Trophoblast cell (in vitro differentiated cells and primary cell): Measurements from ENCODE around the gene UBAP1L.
"Not testable (repeated sequence)": the region's sequence is repeated elsewhere in the genome, so short reads cannot be mapped to it uniquely, and the experiment has no call there.

Experiments
- DNase-seq, 2 donors: peaks; one replicate each; pipeline ENCODE4 v3.0.0-alpha.2; 2016
- H2AFZ ChIP-seq: 2 replicates; pipeline ENCODE4 v1.6.1; 2013; ENCODE audit warnings: low read length, moderate library complexity, mild to moderate bottlenecking; ENCODE audit not compliant: insufficient read depth, poor library complexity
- H2AK5ac ChIP-seq: 2 replicates; pipeline ENCODE4 v1.6.1; 2013; ENCODE audit warnings: mild to moderate bottlenecking, low read length
- H2BK120ac ChIP-seq: 2 replicates; pipeline ENCODE4 v1.6.1; 2013; ENCODE audit warnings: low read length, mild to moderate bottlenecking, moderate library complexity; ENCODE audit not compliant: insufficient read depth, poor library complexity
- H2BK12ac ChIP-seq: 2 replicates; pipeline ENCODE4 v1.6.1; 2013; ENCODE audit warnings: mild to moderate bottlenecking, low read length, moderate library complexity
- H2BK5ac ChIP-seq: 2 replicates; pipeline ENCODE4 v1.6.1; 2013; ENCODE audit warnings: low read length, low read depth, moderate library complexity, mild to moderate bottlenecking; ENCODE audit not compliant: poor library complexity
- H3K14ac ChIP-seq: 2 replicates; pipeline ENCODE4 v1.6.1; 2013; ENCODE audit warnings: mild to moderate bottlenecking, low read length
- H3K18ac ChIP-seq: 2 replicates; pipeline ENCODE4 v1.6.1; 2013; ENCODE audit warnings: mild to moderate bottlenecking, low read length
- H3K23ac ChIP-seq: 2 replicates; pipeline ENCODE4 v1.6.1; 2013; ENCODE audit warnings: low read length
- H3K27ac ChIP-seq: 2 replicates; pipeline ENCODE4 v1.5.1; 2013; ENCODE audit warnings: low read depth, mild to moderate bottlenecking, inconsistent platforms, low read length, moderate library complexity
- H3K27me3 ChIP-seq: 2 replicates; pipeline ENCODE4 v1.6.1; 2013; ENCODE audit warnings: inconsistent platforms, mild to moderate bottlenecking, low read length, moderate library complexity; ENCODE audit not compliant: insufficient read depth
- H3K36me3 ChIP-seq, 2 experiments: 1 replicate in 1 of 2; 2 replicates in 1 of 2; pipeline ENCODE4 v1.6.1; 2013; ENCODE audit warnings: low read length in 2 of 2, mild to moderate bottlenecking in 2 of 2, moderate library complexity in 1 of 2; ENCODE audit not compliant: insufficient read depth in 2 of 2, control insufficient read depth in 1 of 2
- H3K4ac ChIP-seq: 2 replicates; pipeline ENCODE4 v1.6.1; 2013; ENCODE audit warnings: low read depth, mild to moderate bottlenecking, low read length, moderate library complexity
- H3K4me1 ChIP-seq, 2 experiments: 1 replicate in 1 of 2; 2 replicates in 1 of 2; pipeline ENCODE4 v1.6.1; 2013; ENCODE audit warnings: low read length in 2 of 2, mild to moderate bottlenecking in 2 of 2, moderate library complexity in 1 of 2; ENCODE audit not compliant: insufficient read depth in 2 of 2, control insufficient read depth in 1 of 2
- H3K4me2 ChIP-seq: 2 replicates; pipeline ENCODE4 v1.6.1; 2013; ENCODE audit warnings: inconsistent platforms, mild to moderate bottlenecking, low read length, moderate library complexity
- H3K4me3 ChIP-seq: 2 replicates; pipeline ENCODE4 v1.5.1; 2013; ENCODE audit warnings: mild to moderate bottlenecking, low read depth, low read length, inconsistent platforms
- H3K79me1 ChIP-seq: one replicate; pipeline ENCODE4 v1.6.1; 2013; ENCODE audit warnings: low read length
- H3K79me2 ChIP-seq: 2 replicates; pipeline ENCODE4 v1.6.1; 2013; ENCODE audit warnings: low read length, mild to moderate bottlenecking; ENCODE audit not compliant: control insufficient read depth, insufficient read depth, poor library complexity
- H3K9ac ChIP-seq: 2 replicates; pipeline ENCODE4 v1.6.1; 2013; ENCODE audit warnings: mild to moderate bottlenecking, low read length
- H3K9me3 ChIP-seq: 2 replicates; pipeline ENCODE4 v1.6.1; 2013; ENCODE audit warnings: low read depth, mild to moderate bottlenecking, control low read depth, inconsistent platforms, low read length; ENCODE audit not compliant: insufficient read depth
- H4K12ac ChIP-seq: 2 replicates; pipeline ENCODE4 v1.6.1; 2013; ENCODE audit warnings: low read depth, mild to moderate bottlenecking, low read length, moderate library complexity
- H4K8ac ChIP-seq: 2 replicates; pipeline ENCODE4 v1.6.1; 2013; ENCODE audit warnings: low read depth, mild to moderate bottlenecking, low read length, moderate library complexity
- H4K91ac ChIP-seq: one replicate; pipeline ENCODE4 v1.6.1; 2013; ENCODE audit warnings: low read depth, mild to moderate bottlenecking, low read length, moderate library complexity
- WGBS: extraction: QIAGEN DNeasy Blood & Tissue Kit; methylation state at CpG from one replicate; pipeline ENCODE4 v1.1.7; 2013; ENCODE audit warnings: missing lambda C conversion rate; ENCODE audit not compliant: insufficient read length, insufficient coverage; ENCODE audit errors: extremely low coverage; 5-methylcytosine and 5-hydroxymethylcytosine counted together

UBAP1L gene

DNA sequence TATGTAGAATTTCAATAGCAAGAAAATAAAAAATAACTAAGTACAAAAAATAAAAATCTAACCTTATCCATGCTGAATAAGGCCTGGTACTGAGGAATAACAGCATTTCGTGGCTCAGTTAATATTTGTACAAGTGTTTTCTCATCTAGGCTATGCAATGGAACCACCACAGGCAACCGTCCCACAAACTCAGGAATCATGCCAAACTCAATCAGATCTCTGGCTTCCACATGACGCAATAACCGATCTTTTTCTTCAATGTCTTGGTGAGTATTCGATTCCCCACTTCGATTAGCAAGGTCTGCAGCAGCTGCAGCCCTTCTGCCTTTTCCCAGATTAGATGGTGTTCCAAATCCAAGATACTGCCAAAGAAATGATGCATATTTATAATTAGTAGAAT lies 39.7 kb upstream of the UBAP1L start:
- H4K8ac ChIP-seq: no peak overlapping the region
- H3K9me3 ChIP-seq: no peaks in the 10 kb centered on the region
- no peak overlapping the region for H2BK12ac ChIP-seq
- no peaks in the 10 kb centered on the region for H3K4me1 ChIP-seq
- H3K79me1 ChIP-seq: no peaks in the 10 kb centered on the region
- H2AFZ ChIP-seq: no peak overlapping the region
- no peak overlapping the region for H3K27ac ChIP-seq
- H2BK5ac ChIP-seq: no peak overlapping the region
- no peak overlapping the region for H3K9ac ChIP-seq
- WGBS: no CpG with 5 or more reads among the region's 6 CpGs
- H3K27me3 ChIP-seq: no peaks in the 10 kb centered on the region
- H4K91ac ChIP-seq: no peak overlapping the region
- no peak overlapping the region for H3K14ac ChIP-seq
- H3K18ac ChIP-seq: no peak overlapping the region
- peaks cover 14 to 29% of the 10 kb centered on the region in 2 experiments for H3K36me3 ChIP-seq
- H3K79me2 ChIP-seq: no peaks in the 10 kb centered on the region
- H2BK120ac ChIP-seq: no peak overlapping the region
- no peak overlapping the region for H3K4ac ChIP-seq
- H2AK5ac ChIP-seq: no peak overlapping the region
- H3K4me3 ChIP-seq: no peak overlapping the region
- no peak overlapping the region for H3K23ac ChIP-seq
- no peak overlapping the region for H4K12ac ChIP-seq
- DNase-seq: no peak
- H3K4me2 ChIP-seq: no peak overlapping the region

DNA sequence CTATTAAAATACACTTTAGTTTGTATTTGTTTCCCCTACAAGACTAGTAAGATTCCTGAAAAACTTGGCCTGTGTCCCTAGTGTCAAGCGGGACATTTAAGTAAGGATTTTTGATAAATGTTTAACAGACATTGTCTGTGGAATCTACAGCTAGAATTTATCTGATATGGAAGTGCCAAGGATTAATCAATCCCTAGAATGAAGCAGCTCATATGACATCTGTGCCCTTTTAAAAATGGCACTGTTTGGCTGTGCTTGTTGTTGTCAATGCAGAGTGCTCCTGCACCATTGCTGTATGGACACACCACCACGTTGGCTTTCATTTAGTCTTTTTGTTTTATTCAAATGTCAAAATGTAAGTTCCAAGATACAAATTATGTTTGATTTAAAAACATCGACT lies 32.9 kb upstream of the UBAP1L start:
- no peak overlapping the region for H2BK5ac ChIP-seq
- H2BK12ac ChIP-seq: no peak overlapping the region
- H3K18ac ChIP-seq: no peak overlapping the region
- no peak overlapping the region for H3K14ac ChIP-seq
- no peak overlapping the region for H3K4me2 ChIP-seq
- no peak for DNase-seq
- no peak overlapping the region for H2BK120ac ChIP-seq
- no peak overlapping the region for H2AK5ac ChIP-seq
- H3K4me1 ChIP-seq: no peaks in the 10 kb centered on the region
- H4K91ac ChIP-seq: no peak overlapping the region
- no peaks in the 10 kb centered on the region for H3K79me2 ChIP-seq
- no peaks in the 10 kb centered on the region for H3K27me3 ChIP-seq
- H3K36me3 ChIP-seq: peaks cover 9 to 10% of the 10 kb centered on the region in 2 experiments
- WGBS: no CpG with 5 or more reads among the region's 3 CpGs
- no peaks in the 10 kb centered on the region for H3K79me1 ChIP-seq
- H2AFZ ChIP-seq: no peak overlapping the region
- no peak overlapping the region for H3K9ac ChIP-seq
- H3K9me3 ChIP-seq: no peaks in the 10 kb centered on the region
- H4K8ac ChIP-seq: no peak overlapping the region
- no peak overlapping the region for H4K12ac ChIP-seq
- H3K4me3 ChIP-seq: no peak overlapping the region
- H3K23ac ChIP-seq: no peak overlapping the region
- no peak overlapping the region for H3K4ac ChIP-seq
- no peak overlapping the region for H3K27ac ChIP-seq

DNA sequence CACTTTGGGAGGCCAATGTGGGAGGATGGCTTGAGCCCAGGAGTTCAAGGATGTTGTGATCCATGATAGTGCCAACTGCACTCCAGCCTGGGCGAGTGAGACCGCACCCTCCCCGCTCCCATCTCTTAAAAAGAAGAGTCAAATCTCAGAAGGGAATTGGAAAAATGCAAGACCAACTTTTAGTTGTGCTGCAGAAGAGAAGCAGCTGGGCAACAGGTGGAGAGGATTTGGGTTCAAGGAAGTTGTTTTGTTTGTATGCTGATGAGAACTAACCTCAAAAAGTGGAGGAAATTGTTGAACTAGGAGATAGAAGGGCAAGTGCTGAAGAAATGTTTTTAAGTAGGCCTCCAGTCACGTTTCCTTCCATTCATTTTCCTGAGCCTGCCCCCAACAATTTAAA lies 31.4 kb upstream of the UBAP1L start:
- no CpG with 5 or more reads among the region's 4 CpGs for WGBS
- H3K23ac ChIP-seq: no peak overlapping the region
- H2AFZ ChIP-seq: no peak overlapping the region
- no peak overlapping the region for H3K14ac ChIP-seq
- H4K12ac ChIP-seq: no peak overlapping the region
- H2BK12ac ChIP-seq: no peak overlapping the region
- no peak overlapping the region for H4K91ac ChIP-seq
- H2BK120ac ChIP-seq: no peak overlapping the region
- H3K4me1 ChIP-seq: no peaks in the 10 kb centered on the region
- DNase-seq: no peak
- H3K79me1 ChIP-seq: no peaks in the 10 kb centered on the region
- no peak overlapping the region for H2BK5ac ChIP-seq
- no peak overlapping the region for H3K27ac ChIP-seq
- H3K18ac ChIP-seq: no peak overlapping the region
- H4K8ac ChIP-seq: no peak overlapping the region
- no peak overlapping the region for H3K9ac ChIP-seq
- no peak overlapping the region for H3K4me2 ChIP-seq
- H3K27me3 ChIP-seq: no peaks in the 10 kb centered on the region
- H3K79me2 ChIP-seq: no peaks in the 10 kb centered on the region
- H3K36me3 ChIP-seq: peaks cover 5 to 7% of the 10 kb centered on the region in 2 experiments
- H3K4ac ChIP-seq: no peak overlapping the region
- no peaks in the 10 kb centered on the region for H3K9me3 ChIP-seq
- H2AK5ac ChIP-seq: no peak overlapping the region
- H3K4me3 ChIP-seq: no peak overlapping the region

DNA sequence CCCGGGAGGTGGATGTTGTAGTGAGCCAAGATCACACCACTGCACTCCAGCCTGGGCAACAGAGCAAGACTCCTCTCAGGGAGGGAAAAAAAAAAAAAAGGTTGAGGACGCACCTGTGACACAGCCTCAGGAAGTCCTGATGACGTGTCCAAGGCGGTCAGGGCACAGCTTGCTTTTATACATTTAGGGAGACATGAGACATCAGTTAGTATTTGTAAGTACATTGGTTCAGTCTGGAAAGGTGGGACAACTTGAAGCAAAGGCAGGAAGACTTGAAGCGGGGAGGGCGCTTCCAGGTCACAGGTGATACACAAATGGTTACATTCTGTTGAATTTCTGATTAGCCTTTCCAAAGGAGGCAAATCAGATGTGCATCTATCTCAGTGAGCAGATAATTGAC lies 23.6 kb upstream of the UBAP1L start:
- not testable (repeated sequence) for H4K12ac ChIP-seq, H3K27ac ChIP-seq, H3K9ac ChIP-seq, H4K8ac ChIP-seq, H3K36me3 ChIP-seq, H3K4me2 ChIP-seq, H2BK5ac ChIP-seq, H2AFZ ChIP-seq, H3K79me1 ChIP-seq, H3K79me2 ChIP-seq, H3K4me3 ChIP-seq, H3K4ac ChIP-seq, H2AK5ac ChIP-seq, H3K18ac ChIP-seq, H3K9me3 ChIP-seq, H2BK120ac ChIP-seq, H3K27me3 ChIP-seq, H2BK12ac ChIP-seq, H3K14ac ChIP-seq, DNase-seq, H3K23ac ChIP-seq, H3K4me1 ChIP-seq, H4K91ac ChIP-seq
- no CpG with 5 or more reads among the region's 6 CpGs for WGBS
